GM23248 (cell line): ENCODE results near the gene RASA3.

Experiments used
- EZH2 ChIP-seq: fragments of 200-600 bp; sonication (generic); IDR thresholded peaks from 2 replicates; pipeline ENCODE4 v1.6.1; 2018; ENCODE audit warnings: antibody characterized with exemption, mild to moderate bottlenecking; ENCODE audit not compliant: insufficient read depth, poor library complexity, severe bottlenecking
- EZH2phosphoT487 ChIP-seq: fragments of 200-600 bp; sonication (generic); IDR thresholded peaks from 2 replicates; pipeline ENCODE4 v1.6.1; 2018; ENCODE audit warnings: antibody characterized with exemption, moderate library complexity, mild to moderate bottlenecking, low read depth; ENCODE audit not compliant: insufficient read depth

DNA sequence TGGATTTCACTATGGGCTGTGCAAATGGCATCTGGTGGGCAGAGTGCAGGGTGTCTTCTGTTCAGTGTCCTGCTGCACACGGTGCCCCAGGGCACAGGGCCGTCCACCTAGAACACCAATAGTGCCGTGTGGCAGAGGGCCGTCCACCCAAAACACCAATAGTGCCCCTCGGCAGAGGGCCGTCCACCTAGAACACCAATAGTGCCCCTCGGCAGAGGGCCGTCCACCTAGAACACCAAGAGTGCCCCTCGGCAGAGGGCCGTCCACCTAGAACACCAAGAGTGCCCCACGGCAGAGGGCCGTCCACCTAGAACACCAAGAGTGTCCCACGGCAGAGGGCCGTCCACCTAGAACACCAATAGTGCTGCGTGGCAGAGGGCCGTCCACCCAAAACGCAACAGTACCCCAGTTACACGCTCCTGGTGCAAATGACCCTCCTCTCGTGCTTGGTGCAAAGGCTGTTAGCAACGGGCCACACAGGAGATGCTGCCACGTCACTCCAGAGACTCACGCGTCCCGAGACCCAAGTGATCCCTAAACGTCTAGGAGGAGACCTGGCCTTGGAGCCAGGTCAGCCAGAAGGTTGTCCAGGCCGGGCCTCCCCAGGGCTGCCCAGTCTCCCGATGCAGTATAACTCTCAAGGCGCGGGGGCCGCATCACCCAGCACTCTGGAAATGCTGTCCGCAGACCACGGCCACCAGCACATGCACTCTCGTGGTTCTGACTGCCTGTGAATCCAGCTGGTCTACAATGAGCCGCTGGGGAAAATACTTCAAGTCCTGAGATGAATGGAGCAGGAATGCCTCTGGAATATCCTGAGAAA is 51.5 kb downstream of the RASA3 start:
- no peak for TF ChIP-seq EZH2
- TF ChIP-seq EZH2phosphoT487 = no peak
